GM19239 (cell line): ENCODE data around the gene CPNE7.

ENCODE experiments used
- DNase-seq: peaks from one replicate; pipeline ENCODE4 v3.0.0; 2011; ENCODE audit warnings: low spot score; ENCODE audit not compliant: insufficient read length
- FAIRE-seq: peaks from 2 replicates; lab custom pipeline; 2011; peaks lifted over from hg19 to GRCh38; lab: Jason Lieb, UNC

Gene CPNE7

GRCh38 chr16:89575247-89576152 is at the start of gene CPNE7:
Gene CPNE7 (plus strand): TSS chr16:89575758. CDS start chr16:89575898, 140 bp downstream.
- DNase-seq (peak; percentile 83), FAIRE-seq (no peak)

DNA sequence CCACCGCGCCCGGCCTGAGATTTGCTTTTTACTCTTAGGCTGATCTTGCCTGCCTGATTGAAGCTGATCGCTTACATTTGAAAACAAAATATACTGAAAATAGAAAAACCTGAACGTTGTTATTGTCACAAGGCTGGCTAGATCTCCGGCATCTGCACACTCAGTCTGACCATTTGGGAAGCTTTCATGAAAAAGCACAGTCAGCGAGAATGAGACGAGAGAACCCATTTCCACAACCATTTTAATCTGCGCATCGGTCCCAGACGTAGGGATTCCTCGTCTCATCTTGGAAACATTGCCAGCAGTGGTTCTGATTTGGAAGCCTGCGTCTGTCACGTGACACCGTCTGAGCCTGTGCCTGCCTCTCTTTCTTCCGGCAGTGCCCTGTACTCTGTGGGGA is 46.5 kb upstream of the CPNE7 start:
- no peak for FAIRE-seq
- DNase-seq, result no peak

- FAIRE-seq, result no peak
- DNase-seq, result no peak
Observed at GRCh38 chr16:89530401-89531381, 44.9 kb upstream of the CPNE7 start.

- DNase-seq (no peak), FAIRE-seq (no peak)
Observed at GRCh38 chr16:89531821-89532526, 43.6 kb upstream of the CPNE7 start.

- FAIRE-seq (no peak), DNase-seq (no peak)
Observed at GRCh38 chr16:89534252-89534756, 41.3 kb upstream of the CPNE7 start.

DNA sequence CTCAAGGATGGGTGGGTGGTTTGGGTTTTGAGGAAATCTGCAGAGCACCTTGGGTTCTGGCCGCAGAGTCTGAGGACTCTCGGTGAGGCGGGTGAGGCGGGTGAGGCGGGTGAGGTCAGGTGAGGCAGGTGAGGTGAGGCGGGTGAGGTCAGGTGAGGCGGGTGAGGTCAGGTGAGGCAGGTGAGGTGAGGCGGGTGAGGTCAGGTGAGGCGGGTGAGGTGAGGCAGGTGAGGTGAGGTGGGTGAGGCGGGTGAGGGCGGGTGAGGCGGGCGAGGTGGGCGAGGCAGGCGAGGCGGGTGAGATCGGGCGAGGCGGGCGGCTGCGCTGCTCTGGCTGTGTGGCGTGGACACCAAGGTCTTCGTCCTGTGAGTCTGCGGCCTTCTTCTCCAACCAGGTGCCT is 39.2 kb upstream of the CPNE7 start:
- no peak for DNase-seq
- no peak for FAIRE-seq

DNA sequence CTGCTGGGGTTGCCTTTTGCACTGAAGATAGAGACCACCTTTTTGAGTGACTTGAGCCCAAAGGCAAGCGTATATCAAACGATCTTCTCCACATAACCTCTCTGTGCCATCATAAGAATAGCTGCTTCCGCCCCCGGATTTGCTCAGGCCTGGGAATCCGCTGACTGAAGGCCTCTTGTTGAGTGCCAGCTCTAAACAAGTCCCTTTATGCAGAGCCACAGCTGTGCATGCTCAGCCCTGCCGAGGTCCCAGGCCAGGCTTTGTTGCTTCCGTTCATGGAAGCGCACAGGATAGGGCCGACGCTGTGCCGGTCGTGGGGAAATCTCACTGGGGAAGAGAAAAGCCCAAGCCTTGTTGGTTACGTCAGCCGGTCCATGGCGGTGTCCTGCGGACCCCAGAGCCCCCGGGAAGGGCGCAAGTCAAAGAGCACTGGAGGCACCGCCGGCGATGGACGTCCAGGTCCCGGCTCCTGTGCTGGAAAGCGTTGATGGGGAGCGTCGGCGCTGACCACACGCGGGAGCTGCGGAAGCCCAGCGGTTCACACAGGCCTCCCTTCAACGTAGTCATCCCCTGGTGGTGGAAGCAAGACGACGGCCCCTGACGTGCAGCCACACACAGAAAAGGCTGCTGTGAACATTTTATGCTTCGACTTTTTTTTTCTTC is 38.5 kb upstream of the CPNE7 start:
- FAIRE-seq, result no peak

DNA sequence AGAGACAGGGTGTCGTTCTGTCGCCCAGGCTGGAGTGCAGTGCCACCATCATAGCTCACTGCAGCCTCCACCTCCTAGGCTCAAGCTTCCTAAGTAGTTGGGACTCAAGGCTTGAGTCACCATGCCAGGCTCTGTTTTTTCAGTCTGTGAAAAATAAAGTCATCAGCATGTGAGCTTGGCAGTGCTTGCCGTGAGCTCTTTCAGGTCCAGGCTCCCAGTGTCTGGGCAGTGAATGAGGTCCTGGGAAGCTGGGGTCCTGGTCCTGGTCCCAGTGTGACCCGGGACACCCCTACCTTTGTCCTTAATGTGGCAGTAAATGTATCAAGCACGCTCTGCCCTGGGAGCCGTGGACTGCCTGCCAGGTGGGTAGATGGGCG is 38.0 kb upstream of the CPNE7 start:
- no peak for DNase-seq
- FAIRE-seq, result no peak

More for the DNA sequence above, 38.5 kb upstream of the CPNE7 start:
- no peak for DNase-seq

DNA sequence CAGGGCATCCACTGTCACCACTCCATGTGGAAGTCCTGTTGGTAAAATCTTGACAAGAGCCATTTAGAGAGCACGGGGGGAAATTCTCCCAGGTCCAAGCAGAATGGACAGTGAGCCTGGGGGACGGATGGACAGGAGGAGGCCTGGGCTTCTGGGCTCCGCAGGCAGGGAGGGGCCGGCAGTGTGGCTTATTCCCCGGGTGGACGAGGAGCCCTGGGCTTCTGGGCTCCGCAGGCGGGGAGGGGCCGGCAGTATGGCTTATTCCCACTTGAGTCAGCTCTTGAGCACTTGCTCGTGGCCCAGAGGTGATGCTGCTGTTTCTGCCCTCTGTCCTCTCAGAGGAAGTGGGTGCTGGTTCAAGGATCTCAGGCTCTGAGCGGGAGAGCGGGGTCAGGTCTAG is 37.3 kb upstream of the CPNE7 start:
- FAIRE-seq (no peak), DNase-seq (no peak)

DNA sequence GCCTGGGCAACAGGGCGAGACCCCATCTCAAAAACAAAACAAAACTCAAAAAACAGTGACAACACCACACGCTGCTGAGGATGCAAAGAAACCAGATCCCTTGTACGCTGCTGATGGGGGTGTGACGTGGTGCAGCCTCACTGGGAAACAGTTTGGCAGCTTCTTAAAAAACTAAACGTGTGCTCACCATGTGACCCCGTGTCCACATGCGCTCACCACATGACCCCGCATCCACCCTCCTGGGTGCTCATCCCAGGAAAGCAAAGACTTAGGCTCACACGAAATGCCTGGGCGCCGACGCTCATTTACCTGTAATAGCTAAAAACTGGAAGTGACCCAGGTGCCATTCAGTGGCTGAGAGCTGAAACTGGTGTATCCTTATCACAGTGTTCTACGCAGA is 35.0 kb upstream of the CPNE7 start:
- no peak for FAIRE-seq
- DNase-seq, result no peak

- no peak for DNase-seq
- no peak for FAIRE-seq
Observed at GRCh38 chr16:89541792-89542191, 33.8 kb upstream of the CPNE7 start.

- FAIRE-seq, result no peak
- no peak for DNase-seq
Observed at GRCh38 chr16:89544113-89544512, 31.4 kb upstream of the CPNE7 start.

DNA sequence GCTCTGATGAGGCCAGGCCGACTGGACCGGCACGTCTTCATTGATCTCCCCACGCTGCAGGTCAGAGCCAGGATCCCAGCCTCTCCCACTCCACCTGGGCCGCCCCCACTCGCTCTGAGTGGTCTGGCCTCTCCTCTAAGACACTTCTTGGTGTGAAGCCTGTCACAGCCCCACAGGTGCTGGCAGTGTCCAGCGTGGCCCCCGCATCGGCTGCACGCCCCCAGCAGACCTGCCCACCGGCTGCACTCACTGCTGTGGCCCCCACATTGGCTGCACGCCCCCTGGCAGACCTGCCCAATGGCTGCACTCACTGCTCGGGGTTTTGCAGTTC is 30.9 kb upstream of the CPNE7 start:
- no peak for DNase-seq
- FAIRE-seq, result no peak

- DNase-seq (no peak), FAIRE-seq (no peak)
Observed at GRCh38 chr16:89545044-89545830, 30.3 kb upstream of the CPNE7 start.

GRCh38 chr16:89545831-89546574 is 29.6 kb upstream of the CPNE7 start:
- FAIRE-seq (no peak), DNase-seq (no peak)

DNA sequence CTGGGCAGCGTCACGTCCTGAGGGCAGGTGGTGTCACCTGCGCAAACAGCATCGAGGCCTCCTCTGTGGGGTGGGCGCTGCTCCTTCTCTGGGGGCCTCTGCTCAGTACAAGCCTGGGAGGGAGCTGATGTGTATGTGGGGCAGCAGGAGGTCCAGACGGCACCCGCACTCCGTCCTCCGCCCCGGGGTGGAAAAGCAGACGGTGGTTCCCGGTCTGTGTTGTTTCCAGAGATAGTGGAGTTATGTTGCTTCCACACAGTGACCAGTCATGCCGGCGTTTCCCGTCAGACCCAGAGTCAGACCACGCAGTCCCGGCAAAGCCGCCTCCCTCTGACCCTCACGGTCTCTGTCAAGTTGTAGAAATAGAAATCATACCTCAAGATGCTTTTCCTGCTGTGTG is 28.8 kb upstream of the CPNE7 start:
- FAIRE-seq, result no peak
- no peak for DNase-seq

DNA sequence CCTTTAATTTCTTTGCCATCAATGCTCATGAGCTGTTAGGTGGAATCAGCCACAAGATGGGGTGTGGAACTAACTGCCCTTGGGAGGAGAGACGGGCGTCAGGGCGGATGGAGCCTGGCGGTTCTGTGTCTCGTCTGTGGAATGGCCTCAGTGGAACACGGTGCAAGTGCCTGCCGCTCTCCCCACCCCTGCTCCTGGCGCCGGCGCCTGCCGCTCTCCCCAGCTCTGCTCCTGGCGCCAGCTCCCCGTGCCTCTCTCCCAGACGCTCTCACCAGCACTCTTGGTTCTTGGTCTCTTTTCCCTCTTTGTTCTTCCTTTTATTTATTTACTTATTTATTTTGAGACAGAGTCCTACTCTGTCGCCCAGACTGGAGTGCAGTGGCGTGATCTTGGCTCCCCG is 28.3 kb upstream of the CPNE7 start:
- no peak for FAIRE-seq
- DNase-seq, result no peak

DNA sequence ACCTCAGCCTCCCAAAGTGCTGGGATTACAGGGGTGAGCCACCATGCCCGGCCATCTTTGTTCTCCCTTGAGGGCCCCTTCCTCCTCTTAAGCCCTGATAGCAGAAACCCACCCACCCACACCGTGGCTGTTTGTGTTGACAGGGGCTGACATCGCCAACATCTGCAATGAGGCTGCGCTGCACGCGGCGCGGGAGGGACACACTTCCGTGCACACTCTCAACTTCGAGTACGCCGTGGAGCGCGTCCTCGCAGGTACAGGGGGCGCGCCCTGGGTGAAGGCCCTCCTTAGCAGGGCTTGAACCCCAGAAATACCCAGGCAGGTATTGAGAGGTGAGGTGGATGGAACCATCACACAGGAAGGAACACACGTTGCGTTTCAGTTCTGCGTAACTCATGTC is 27.7 kb upstream of the CPNE7 start:
- no peak for DNase-seq
- FAIRE-seq, result no peak
